Measurements from ENCODE around the gene SORBS1.

The SORBS1 gene

GRCh38 chr10:95458014-95458413 lies 103.2 kb downstream of the SORBS1 start:
- H3K27me3 ChIP-seq (ENCODE audit: insufficient read depth, poor library complexity, severe bottlenecking), result peaks cover 2% of the 10 kb centered on the region
- no peak overlapping the region for H3K4me3 ChIP-seq (replicated peaks; ENCODE audit: insufficient read depth, low read length)
- H3K27ac ChIP-seq (replicated peaks), result no peak overlapping the region
- TF ChIP-seq GABPA (IDR thresholded peaks at IDR 0.05; ENCODE audit: low read depth) (no peak), REST (IDR thresholded peaks at IDR 0.05; ENCODE audit: insufficient replicate concordance, low read depth) (no peak), SPI1 (IDR thresholded peaks at IDR 0.05; ENCODE audit: borderline replicate concordance, low read depth) (no peak), CTCF (IDR thresholded peaks at IDR 0.05; ENCODE audit: insufficient read depth, low read length) (no peak), POLR2AphosphoS5 (IDR thresholded peaks at IDR 0.05; ENCODE audit: low read depth) (no peak)
- no peak for DNase-seq (ENCODE audit: low read depth in 1 of 2, low spot score in 1 of 2)

GRCh38 chr10:95457319-95457886 lies 103.8 kb downstream of the SORBS1 start:
- peaks cover 2% of the 10 kb centered on the region for H3K27me3 ChIP-seq (ENCODE audit: insufficient read depth, poor library complexity, severe bottlenecking)
- H3K4me3 ChIP-seq (replicated peaks; ENCODE audit: insufficient read depth, low read length), result no peak overlapping the region
- TF ChIP-seq REST (IDR thresholded peaks at IDR 0.05; ENCODE audit: insufficient replicate concordance, low read depth) (no peak), CTCF (IDR thresholded peaks at IDR 0.05; ENCODE audit: insufficient read depth, low read length) (no peak), POLR2AphosphoS5 (IDR thresholded peaks at IDR 0.05; ENCODE audit: low read depth) (no peak), SPI1 (IDR thresholded peaks at IDR 0.05; ENCODE audit: borderline replicate concordance, low read depth) (no peak), GABPA (IDR thresholded peaks at IDR 0.05; ENCODE audit: low read depth) (no peak)
- no peak overlapping the region for H3K27ac ChIP-seq (replicated peaks)
- no peak for DNase-seq (ENCODE audit: low read depth in 1 of 2, low spot score in 1 of 2)

GRCh38 chr10:95456516-95456915 lies 104.7 kb downstream of the SORBS1 start:
- no peak overlapping the region for H3K4me3 ChIP-seq (replicated peaks; ENCODE audit: insufficient read depth, low read length)
- peaks cover 2% of the 10 kb centered on the region for H3K27me3 ChIP-seq (ENCODE audit: insufficient read depth, poor library complexity, severe bottlenecking)
- TF ChIP-seq REST (IDR thresholded peaks at IDR 0.05; ENCODE audit: insufficient replicate concordance, low read depth) (no peak), POLR2AphosphoS5 (IDR thresholded peaks at IDR 0.05; ENCODE audit: low read depth) (no peak), GABPA (IDR thresholded peaks at IDR 0.05; ENCODE audit: low read depth) (no peak), SPI1 (IDR thresholded peaks at IDR 0.05; ENCODE audit: borderline replicate concordance, low read depth) (no peak), CTCF (IDR thresholded peaks at IDR 0.05; ENCODE audit: insufficient read depth, low read length) (no peak)
- no peak for DNase-seq (ENCODE audit: low read depth in 1 of 2, low spot score in 1 of 2)
- no peak overlapping the region for H3K27ac ChIP-seq (replicated peaks)
